Measurements from ENCODE around the gene PREX1.

PREX1 gene

GRCh38 chr20:48765359-48765758 lies 62.4 kb downstream of the PREX1 start:
- no peak overlapping the region for H3K4me3 ChIP-seq (ENCODE audit: low read depth, low read length)
- no peak for TF ChIP-seq POLR2A (IDR thresholded peaks at IDR 0.05; ENCODE audit: extremely low read depth, insufficient read length)
- no peak for TF ChIP-seq MYC (IDR thresholded peaks at IDR 0.05; ENCODE audit: low read depth, low read length)
- TF ChIP-seq MAX (IDR thresholded peaks at IDR 0.05; ENCODE audit: low read depth, low read length) = no peak
- TF ChIP-seq CTCF (IDR thresholded peaks at IDR 0.05; ENCODE audit: low read depth, low read length) = no peak
- DNase-seq (ENCODE audit: low read depth) = no peak

GRCh38 chr20:48763216-48763914 lies 64.4 kb downstream of the PREX1 start:
- no peak overlapping the region for H3K4me3 ChIP-seq (ENCODE audit: low read depth, low read length)
- DNase-seq (ENCODE audit: low read depth) = no peak
- TF ChIP-seq CTCF (IDR thresholded peaks at IDR 0.05; ENCODE audit: low read depth, low read length) = no peak
- no peak for TF ChIP-seq POLR2A (IDR thresholded peaks at IDR 0.05; ENCODE audit: extremely low read depth, insufficient read length)
- TF ChIP-seq MYC (IDR thresholded peaks at IDR 0.05; ENCODE audit: low read depth, low read length) = no peak
- no peak for TF ChIP-seq MAX (IDR thresholded peaks at IDR 0.05; ENCODE audit: low read depth, low read length)

GRCh38 chr20:48761874-48762273 lies 65.9 kb downstream of the PREX1 start:
- no peak overlapping the region for H3K4me3 ChIP-seq (ENCODE audit: low read depth, low read length)

GRCh38 chr20:48761023-48761785 lies 66.6 kb downstream of the PREX1 start:
- no peak overlapping the region for H3K4me3 ChIP-seq (ENCODE audit: low read depth, low read length)
- peak; percentile 94 for DNase-seq (ENCODE audit: low read depth)
- TF ChIP-seq MYC (IDR thresholded peaks at IDR 0.05; ENCODE audit: low read depth, low read length) (peak; percentile 58), MAX (IDR thresholded peaks at IDR 0.05; ENCODE audit: low read depth, low read length) (peak; percentile 59; the same call in 1 of the 2 replicates), CTCF (IDR thresholded peaks at IDR 0.05; ENCODE audit: low read depth, low read length) (no peak)

More at GRCh38 chr20:48761874-48762273, 65.9 kb downstream of the PREX1 start:
- DNase-seq (ENCODE audit: low read depth) = peak; percentile 39
- TF ChIP-seq MYC (IDR thresholded peaks at IDR 0.05; ENCODE audit: low read depth, low read length) (no peak), POLR2A (IDR thresholded peaks at IDR 0.05; ENCODE audit: extremely low read depth, insufficient read length) (no peak), CTCF (IDR thresholded peaks at IDR 0.05; ENCODE audit: low read depth, low read length) (no peak), MAX (IDR thresholded peaks at IDR 0.05; ENCODE audit: low read depth, low read length) (no peak)

GRCh38 chr20:48760403-48760983 lies 67.3 kb downstream of the PREX1 start:
- H3K4me3 ChIP-seq (ENCODE audit: low read depth, low read length) = no peak overlapping the region
- TF ChIP-seq POLR2A (IDR thresholded peaks at IDR 0.05; ENCODE audit: extremely low read depth, insufficient read length) (no peak), MAX (IDR thresholded peaks at IDR 0.05; ENCODE audit: low read depth, low read length) (peak; percentile 99), MYC (IDR thresholded peaks at IDR 0.05; ENCODE audit: low read depth, low read length) (peak; percentile 68), CTCF (IDR thresholded peaks at IDR 0.05; ENCODE audit: low read depth, low read length) (no peak)
- peak; percentile 86 for DNase-seq (ENCODE audit: low read depth)
